MG63 (cell line): ENCODE data around the gene GAD2. TPM values are rescaled to one million over a fixed set of nuclear protein-coding genes. Genes with fewer than 3 reads are reported as not detected.

Experiments used
- DNase-seq: peaks from one replicate; pipeline ENCODE4 v3.0.0-alpha.2; 2020
- H3K27me3 ChIP-seq: fragments of 250-450 bp; sonication (Bioruptor Pico); 2 replicates; pipeline ENCODE4 v1.5.1; 2020; ENCODE audit warnings: mild to moderate bottlenecking, moderate library complexity
- H3K36me3 ChIP-seq: fragments of 250-450 bp; sonication (Bioruptor Pico); 2 replicates; pipeline ENCODE4 v1.5.1; 2020; ENCODE audit warnings: mild to moderate bottlenecking, moderate library complexity
- H3K4me3 ChIP-seq: fragments of 250-450 bp; sonication (Bioruptor Pico); 2 replicates; pipeline ENCODE4 v1.5.1; 2020; ENCODE audit warnings: mild to moderate bottlenecking, moderate library complexity
- H3K9me3 ChIP-seq: fragments of 250-450 bp; sonication (Bioruptor Pico); 2 replicates; pipeline ENCODE4 v1.5.1; 2020; ENCODE audit warnings: mild to moderate bottlenecking, moderate library complexity
- total RNA-seq: library from RNA; depleted of rRNA; stranded (reverse); fragments of >200 nt; shearing (Covaris generic); gene quantifications from 2 replicates; pipeline ENCODE4 v1.2.3, GENCODE V29; 2014; ENCODE audit warnings: low replicate concordance

Gene GAD2
- total RNA-seq, 1 experiment from 2014 or later: not detected

- Histone ChIP-seq H3K27me3 (peaks cover 9% of the 10 kb centered on the region; the same call in 1 of the 2 replicates), H3K9me3 (no peaks in the 10 kb centered on the region), H3K36me3 (no peaks in the 10 kb centered on the region), H3K4me3 (no peak overlapping the region)
- DNase-seq: no peak
Measured at GRCh38 chr10:26269754-26270153, 53.2 kb downstream of the GAD2 start.

DNA sequence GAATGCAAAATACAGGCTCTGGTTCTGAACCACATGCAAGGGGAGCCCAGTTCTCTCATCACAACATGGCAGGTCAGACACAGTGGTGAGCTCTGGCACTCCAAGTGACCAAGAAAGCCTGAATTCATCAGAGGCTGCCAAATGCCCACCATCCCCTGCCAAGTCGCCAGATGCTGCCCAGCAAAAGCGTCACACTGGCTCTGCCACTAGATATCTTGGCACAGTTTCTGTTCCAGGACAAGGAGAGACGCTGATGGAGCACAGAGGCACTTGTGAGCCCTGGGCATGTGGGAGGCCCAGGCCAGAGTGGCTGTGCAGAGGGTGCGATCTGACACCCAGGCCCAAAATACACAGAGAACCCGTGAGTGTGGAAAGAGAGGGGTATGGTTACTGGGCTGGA, 57.8 kb downstream of the GAD2 start:
- no peaks in the 10 kb centered on the region for H3K36me3 ChIP-seq

GRCh38 chr10:26278295-26278694, 61.7 kb downstream of the GAD2 start:
- no peaks in the 10 kb centered on the region for H3K9me3 ChIP-seq
- H3K4me3 ChIP-seq: no peak overlapping the region
- no peaks in the 10 kb centered on the region for H3K36me3 ChIP-seq
- DNase-seq: no peak
- H3K27me3 ChIP-seq: no peaks in the 10 kb centered on the region; the same call in 1 of the 2 replicates

More for the DNA sequence above, 57.8 kb downstream of the GAD2 start:
- no peaks in the 10 kb centered on the region for H3K9me3 ChIP-seq
- no peak overlapping the region for H3K4me3 ChIP-seq
- H3K27me3 ChIP-seq: peaks cover 4% of the 10 kb centered on the region
- no peak for DNase-seq

GRCh38 chr10:26290236-26290635, 73.7 kb downstream of the GAD2 start:
- H3K9me3 ChIP-seq: no peaks in the 10 kb centered on the region
- H3K4me3 ChIP-seq: no peak overlapping the region
- H3K36me3 ChIP-seq: no peaks in the 10 kb centered on the region
- H3K27me3 ChIP-seq: no peaks in the 10 kb centered on the region
- DNase-seq: no peak

DNA sequence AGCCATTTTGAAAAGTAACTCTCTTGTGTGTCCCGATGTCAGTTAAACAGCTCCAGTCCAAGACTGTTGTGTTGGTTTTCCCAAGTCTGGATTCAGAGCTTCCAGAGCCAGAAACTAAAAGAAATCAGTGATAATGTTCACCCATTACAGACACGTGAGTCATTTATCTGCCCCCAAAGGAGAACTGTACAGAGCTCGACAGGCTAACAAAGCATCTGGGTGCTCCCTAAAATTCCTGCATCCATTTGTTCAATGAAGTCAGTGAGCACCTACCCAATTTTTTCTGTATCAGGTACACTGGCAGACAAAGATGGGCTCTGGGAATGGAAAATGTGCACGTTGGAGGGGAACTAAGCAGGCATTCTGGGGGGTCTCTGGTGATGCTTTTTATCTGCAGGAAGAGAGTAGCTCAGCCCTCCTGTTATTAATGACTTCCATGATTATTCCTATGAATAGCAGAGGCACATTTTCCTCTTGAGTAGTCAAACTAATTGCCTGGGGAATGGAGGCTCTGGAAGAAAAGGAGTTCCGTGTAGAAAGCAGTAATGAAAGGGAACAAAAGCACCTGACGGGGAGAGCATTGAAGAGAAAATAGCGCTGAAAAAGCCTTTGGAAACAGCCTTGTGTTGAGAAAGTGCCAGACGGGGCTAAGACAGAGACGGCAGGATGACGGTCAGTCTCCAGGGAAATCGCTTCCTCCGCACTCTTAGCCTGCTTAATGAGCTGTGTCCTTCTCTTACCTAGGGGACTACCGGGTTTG, 75.3 kb downstream of the GAD2 start:
- H3K4me3 ChIP-seq: no peak overlapping the region

DNA sequence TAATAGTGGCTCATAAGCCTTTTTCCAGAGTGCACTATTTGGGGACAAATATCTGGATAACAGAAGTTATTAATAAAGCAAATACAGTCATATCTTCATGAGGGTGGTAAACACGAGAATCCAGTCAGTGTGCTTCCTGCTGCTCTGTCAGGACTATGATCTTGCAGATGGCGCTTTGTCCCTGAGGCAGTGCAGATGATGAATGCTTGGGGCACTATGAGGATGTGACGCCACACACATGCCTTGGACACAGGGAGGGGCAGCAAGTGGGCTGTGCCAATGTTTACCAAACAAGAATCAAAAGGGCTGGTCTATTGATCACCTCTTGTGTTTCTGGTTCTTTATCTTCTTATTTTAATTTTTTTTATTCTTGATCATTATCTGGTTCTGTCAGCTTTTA, 79.8 kb downstream of the GAD2 start:
- H3K9me3 ChIP-seq: no peaks in the 10 kb centered on the region
- H3K27me3 ChIP-seq: peaks cover 2% of the 10 kb centered on the region; the same call in 1 of the 2 replicates
- DNase-seq: no peak
- no peaks in the 10 kb centered on the region for H3K36me3 ChIP-seq
- H3K4me3 ChIP-seq: no peak overlapping the region

More for the DNA sequence above, 75.3 kb downstream of the GAD2 start:
- no peak for DNase-seq
- H3K9me3 ChIP-seq: no peaks in the 10 kb centered on the region
- H3K27me3 ChIP-seq: no peaks in the 10 kb centered on the region
- no peaks in the 10 kb centered on the region for H3K36me3 ChIP-seq

GRCh38 chr10:26300001-26300400, 83.4 kb downstream of the GAD2 start:
- no peaks in the 10 kb centered on the region for H3K9me3 ChIP-seq
- no peak for DNase-seq
- peaks cover 2% of the 10 kb centered on the region; the same call in 1 of the 2 replicates for H3K27me3 ChIP-seq
- no peaks in the 10 kb centered on the region for H3K36me3 ChIP-seq
- no peak overlapping the region for H3K4me3 ChIP-seq

- Histone ChIP-seq H3K27me3 (peaks cover 2% of the 10 kb centered on the region; the same call in 1 of the 2 replicates), H3K4me3 (no peak overlapping the region), H3K9me3 (no peaks in the 10 kb centered on the region), H3K36me3 (no peaks in the 10 kb centered on the region)
- DNase-seq: no peak
Measured at GRCh38 chr10:26303366-26303765, 86.8 kb downstream of the GAD2 start.

GRCh38 chr10:26310361-26310760, 93.8 kb downstream of the GAD2 start:
- Histone ChIP-seq H3K4me3 (no peak overlapping the region), H3K27me3 (no peaks in the 10 kb centered on the region), H3K36me3 (no peaks in the 10 kb centered on the region), H3K9me3 (no peaks in the 10 kb centered on the region)
- DNase-seq: no peak

- Histone ChIP-seq H3K27me3 (no peaks in the 10 kb centered on the region), H3K36me3 (no peaks in the 10 kb centered on the region), H3K4me3 (no peak overlapping the region), H3K9me3 (no peaks in the 10 kb centered on the region)
- DNase-seq: no peak
Measured at GRCh38 chr10:26311383-26311940, 94.9 kb downstream of the GAD2 start.

DNA sequence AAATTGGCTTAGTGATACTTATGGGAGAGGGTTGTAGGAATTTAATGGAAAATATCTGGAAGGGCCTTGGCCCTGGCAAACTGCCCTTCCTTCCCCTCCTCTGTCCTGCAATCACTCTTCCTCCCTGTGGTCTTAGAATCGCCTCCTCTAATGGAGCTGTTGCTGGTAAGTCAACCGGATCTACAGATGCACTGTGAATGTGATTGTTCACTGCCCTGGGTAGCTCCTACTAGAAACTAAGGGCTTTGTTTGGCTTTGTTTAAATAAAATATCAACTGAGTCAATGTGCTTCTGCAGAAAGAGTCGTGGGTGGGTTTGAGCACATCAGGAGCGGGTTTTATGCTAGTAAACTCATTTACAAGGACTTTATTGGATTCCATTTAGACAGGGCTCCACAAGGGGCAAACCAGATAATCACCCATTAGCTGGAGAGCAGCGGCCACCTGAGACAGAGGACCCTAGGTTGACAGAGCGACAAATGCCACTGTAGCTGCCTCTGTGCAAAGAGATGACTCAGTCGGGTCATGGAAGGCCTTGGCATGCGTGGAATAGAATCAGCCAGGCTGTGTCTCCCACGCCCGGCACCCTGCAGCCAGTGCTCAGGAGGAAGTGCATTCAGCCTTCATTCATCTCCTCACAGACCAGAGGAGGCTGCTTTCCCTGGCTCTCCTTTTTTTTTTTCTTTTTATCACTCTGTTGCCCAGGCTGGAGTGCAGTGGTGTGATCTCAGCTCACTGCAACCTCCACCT, 97.9 kb downstream of the GAD2 start:
- Histone ChIP-seq H3K4me3 (no peak overlapping the region), H3K36me3 (no peaks in the 10 kb centered on the region), H3K9me3 (no peaks in the 10 kb centered on the region), H3K27me3 (no peaks in the 10 kb centered on the region)
- no peak for DNase-seq

DNA sequence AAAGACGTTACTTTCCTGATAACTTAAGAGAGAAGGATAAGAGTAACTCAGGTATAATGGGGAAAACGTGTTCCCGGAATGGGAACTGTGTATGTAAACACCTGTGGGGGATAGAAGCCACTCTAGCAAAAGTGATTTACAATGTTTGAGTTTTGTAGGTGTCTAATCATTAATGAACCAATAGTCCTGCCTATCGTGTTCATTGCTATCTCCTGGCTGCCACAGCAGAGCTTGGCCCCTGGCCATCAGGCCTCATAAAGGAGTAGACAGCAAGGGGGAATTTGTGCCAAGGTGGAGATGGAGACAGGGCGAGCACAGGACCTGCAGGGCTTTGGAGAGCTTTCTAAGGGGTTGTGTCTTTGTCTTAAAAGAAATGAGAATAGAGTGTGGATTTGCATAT, 102.1 kb downstream of the GAD2 start:
- DNase-seq: no peak
- Histone ChIP-seq H3K27me3 (no peaks in the 10 kb centered on the region), H3K9me3 (no peaks in the 10 kb centered on the region), H3K4me3 (no peak overlapping the region), H3K36me3 (no peaks in the 10 kb centered on the region)

DNA sequence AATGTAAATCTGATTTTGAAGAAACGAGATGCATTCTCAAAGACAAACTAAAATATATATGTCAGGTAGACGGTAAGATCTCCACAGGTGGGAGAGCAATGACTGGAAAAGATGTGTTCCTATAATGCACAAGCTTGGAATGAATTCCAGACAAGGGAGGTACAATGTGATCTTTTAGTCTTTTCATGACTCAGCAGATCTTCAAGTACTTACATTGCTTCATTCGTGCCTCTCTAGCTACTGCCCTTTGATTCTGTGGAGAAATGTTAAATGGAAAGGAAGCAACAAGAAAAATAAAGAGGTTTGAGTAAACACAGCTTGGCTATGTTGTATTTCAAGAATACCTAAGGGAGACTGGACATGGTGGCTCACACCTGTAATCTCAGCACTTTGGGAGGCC, 106.6 kb downstream of the GAD2 start:
- Histone ChIP-seq H3K9me3 (no peaks in the 10 kb centered on the region), H3K36me3 (no peaks in the 10 kb centered on the region), H3K27me3 (no peaks in the 10 kb centered on the region), H3K4me3 (no peak overlapping the region)
- no peak for DNase-seq

DNA sequence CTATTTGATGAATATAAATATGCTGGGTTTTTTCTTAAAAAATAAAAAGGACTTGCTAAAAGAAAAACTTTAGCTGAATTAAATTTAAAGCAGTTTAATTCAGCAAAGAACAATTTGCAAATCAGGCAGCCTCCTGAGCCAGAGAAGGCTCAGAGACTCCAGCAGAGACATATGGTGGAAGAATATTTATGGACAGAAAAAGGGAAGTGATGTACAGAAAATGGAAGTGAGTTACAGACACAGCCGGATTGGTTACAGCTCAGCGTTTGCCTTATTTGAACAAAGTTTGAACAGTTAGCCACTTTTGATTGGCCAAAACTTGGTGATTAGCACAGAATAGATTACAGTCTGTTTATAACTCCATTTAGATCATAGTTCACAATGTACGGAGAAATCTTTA, 110.3 kb downstream of the GAD2 start:
- H3K9me3 ChIP-seq: no peaks in the 10 kb centered on the region
- H3K36me3 ChIP-seq: no peaks in the 10 kb centered on the region
- H3K4me3 ChIP-seq: no peak overlapping the region
- no peaks in the 10 kb centered on the region for H3K27me3 ChIP-seq
- DNase-seq: no peak

- Histone ChIP-seq H3K4me3 (no peak overlapping the region), H3K9me3 (no peaks in the 10 kb centered on the region), H3K36me3 (no peaks in the 10 kb centered on the region), H3K27me3 (no peaks in the 10 kb centered on the region)
- no peak for DNase-seq
Measured at GRCh38 chr10:26327811-26328210, 111.2 kb downstream of the GAD2 start.

DNA sequence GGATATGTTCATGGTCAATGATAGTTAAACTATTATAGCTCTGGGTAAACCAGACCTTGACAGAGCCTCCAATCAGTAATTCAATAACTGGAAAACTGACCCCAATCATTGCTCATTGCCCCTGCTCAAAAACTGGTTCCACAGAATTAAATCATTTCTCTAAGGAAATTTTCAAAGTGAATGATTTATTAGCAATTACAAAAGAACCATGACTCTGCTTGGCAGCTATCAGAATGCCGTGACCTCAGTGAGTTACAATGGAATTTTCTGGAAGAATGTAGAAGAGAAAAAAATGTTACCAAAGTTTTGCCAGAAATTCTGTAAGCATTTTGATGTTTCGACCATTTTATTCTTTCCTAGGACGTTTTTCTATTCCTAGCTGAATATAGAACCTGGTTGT, 114.8 kb downstream of the GAD2 start:
- no peaks in the 10 kb centered on the region for H3K27me3 ChIP-seq
- H3K9me3 ChIP-seq: peaks cover 2% of the 10 kb centered on the region; the same call in 1 of the 2 replicates
- no peaks in the 10 kb centered on the region for H3K36me3 ChIP-seq
- H3K4me3 ChIP-seq: no peak overlapping the region
- no peak for DNase-seq

GRCh38 chr10:26334232-26334931, 117.8 kb downstream of the GAD2 start:
- Histone ChIP-seq H3K27me3 (no peaks in the 10 kb centered on the region), H3K4me3 (no peak overlapping the region), H3K9me3 (peaks cover 2% of the 10 kb centered on the region; the same call in 1 of the 2 replicates), H3K36me3 (no peaks in the 10 kb centered on the region)
- no peak for DNase-seq
